ENCODE results near the gene RANBP10.

Gene RANBP10

DNA sequence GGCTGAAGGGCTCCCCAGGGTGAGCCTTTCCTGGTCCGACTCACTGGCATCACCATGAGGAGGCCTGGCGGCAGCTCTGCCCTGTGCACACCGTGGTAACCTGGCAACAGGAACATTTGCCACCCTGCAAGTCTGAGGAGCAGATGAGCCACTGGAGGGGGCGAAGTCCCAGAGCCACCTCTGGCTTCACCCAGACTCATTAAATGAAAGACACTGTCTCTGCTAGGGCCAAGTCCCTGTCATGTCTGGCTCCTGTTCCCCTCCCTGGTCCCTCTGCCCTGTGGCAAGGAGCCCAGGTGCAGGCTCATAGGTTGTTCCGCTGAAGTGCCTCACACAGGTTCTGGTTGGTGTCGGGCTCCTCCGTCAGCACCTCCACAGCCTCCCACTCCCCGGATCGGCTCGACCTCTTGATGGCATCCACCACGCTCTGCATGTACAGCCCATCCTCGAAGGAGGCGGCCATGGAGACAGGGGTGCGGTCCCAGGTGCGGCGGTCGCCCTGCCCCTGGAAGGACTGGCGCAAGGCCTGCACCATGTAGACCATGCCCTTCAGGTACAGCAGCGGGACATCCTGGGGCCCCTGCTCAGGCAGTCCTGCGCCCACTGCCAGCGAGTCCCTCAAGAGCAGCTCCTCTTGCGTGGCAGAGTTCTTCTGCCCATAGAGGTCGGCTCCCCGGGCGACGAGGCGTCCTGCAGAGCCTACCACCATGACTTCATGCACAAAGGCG lies 131.3 kb downstream of the RANBP10 start:
- no peak for ATAC-seq

DNA sequence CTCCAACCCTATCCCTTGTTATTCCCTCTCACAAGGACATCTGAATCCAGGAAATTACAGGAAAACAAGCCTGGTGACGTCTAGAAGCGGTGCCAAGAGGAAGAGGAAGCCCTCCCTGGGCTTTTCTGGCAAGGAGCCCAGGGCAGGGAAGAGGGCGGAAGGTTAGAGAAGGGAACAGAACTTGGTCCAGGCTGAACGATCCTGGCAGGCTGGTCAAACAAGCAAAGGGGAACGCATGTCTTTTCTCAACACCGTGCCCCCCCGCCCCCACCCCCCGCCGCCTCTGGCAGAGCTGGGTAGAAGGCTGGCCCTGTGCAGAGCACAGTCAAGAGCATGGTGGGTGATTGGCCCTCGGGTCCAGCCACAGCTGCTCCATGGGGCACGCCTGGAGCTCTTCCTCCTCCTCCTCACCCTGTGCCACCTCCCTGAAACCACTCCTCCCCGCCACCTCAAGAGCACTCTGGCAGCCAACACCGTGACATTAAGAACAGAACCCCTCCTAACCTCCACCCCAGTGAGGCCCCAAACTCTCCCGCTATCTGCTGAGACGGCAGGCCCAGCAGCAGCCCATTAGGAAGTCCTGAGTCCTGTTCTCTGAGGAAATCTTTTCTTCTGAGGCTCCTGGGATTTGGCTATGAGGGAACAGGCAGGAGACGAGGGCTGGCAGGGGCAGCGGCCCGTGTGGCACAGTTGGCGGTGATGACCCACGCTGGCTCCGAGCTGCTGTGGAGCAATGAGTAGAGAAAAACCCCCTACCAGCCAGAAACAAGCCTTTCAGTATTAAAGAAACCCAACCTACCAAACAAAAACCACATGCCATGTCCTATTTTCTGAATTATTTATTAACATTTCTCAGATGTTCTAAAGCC lies 132.4 kb downstream of the RANBP10 start:
- ATAC-seq = no peak
